Measurements from ENCODE around the gene TIMP1. TPM values are rescaled to one million over a fixed set of nuclear protein-coding genes. Genes with fewer than 3 reads are reported as not detected.

TIMP1 gene
- total and polyA plus RNA-seq, 2 of the 13 experiments (the other 11 are each of a cell fraction or from before 2014, with no cell fraction given) = 12.3 to 45.8 TPM

GRCh38 chrX:47576021-47576898 lies 6.0 kb upstream of the TIMP1 start:
- ATAC-seq (no peak), DNase-seq (ENCODE audit: low spot score) (no peak), FAIRE-seq (no peak)
- CTCF ChIA-PET (ENCODE audit: low intra/inter-chr PET ratio, low total read pairs) = no interaction called here
- POLR2A ChIA-PET = no interaction called here
- 71% methylated on average over 12 of the region's 20 CpGs for WGBS (ENCODE audit: low lambda C conversion rate)
- Histone ChIP-seq H3K27ac (ENCODE audit: extremely low read length, insufficient read depth, low read length) (no peak overlapping the region), H3K4me2 (ENCODE audit: low read depth, low read length) (no peak overlapping the region), H3K9ac (ENCODE audit: insufficient read depth, low read depth, low read length) (no peak overlapping the region), H2AFZ (ENCODE audit: low read length) (no peak overlapping the region), H3K9me3 (ENCODE audit: low read length) (no peaks in the 10 kb centered on the region), H3K4me3 (replicated peaks in 1 of 3; ENCODE audit: insufficient read depth in 1 of 3, low read depth in 2 of 3, low read length in 3 of 3) (no peak overlapping the region), H3K36me3 (replicated peaks in 1 of 2; ENCODE audit: control insufficient read depth in 1 of 2, insufficient read depth in 2 of 2, low read length in 2 of 2) (no peaks in the 10 kb centered on the region), H3K27me3 (ENCODE audit: control insufficient read depth in 1 of 2, insufficient read depth in 2 of 2, low read length in 2 of 2) (no peaks in the 10 kb centered on the region; a peak in 2 of 5 replicates), H4K20me1 (ENCODE audit: insufficient read depth, low read length) (no peaks in the 10 kb centered on the region), H3K4me1 (ENCODE audit: insufficient read depth, low read length) (peaks cover 16% of the 10 kb centered on the region), H3K79me2 (ENCODE audit: insufficient read depth, low read length) (no peaks in the 10 kb centered on the region)
- in situ Hi-C loops (cut with HindIII; ENCODE audit: extremely low pct_ligation_motif_present, low pct_unique_long_range_greater_than_20kb) (no loop called here), intact Hi-C loops (cut with micrococcal nuclease; ENCODE audit: unreplicated experiment) (no loop called here)
- BruUV-seq (replicated peaks) = no TSS peak
- TF ChIP-seq MEIS2 (CRISPR knock-in tag; IDR thresholded peaks at IDR 0.05) (no peak), GPN1 (CRISPR knock-in tag; IDR thresholded peaks at IDR 0.05; ENCODE audit: borderline replicate concordance) (no peak), ZNF614 (CRISPR knock-in tag; IDR thresholded peaks at IDR 0.05; ENCODE audit: borderline replicate concordance) (no peak), REL (CRISPR knock-in tag; conservative IDR thresholded peaks at IDR 0.05) (no peak), HOMEZ (CRISPR knock-in tag; IDR thresholded peaks at IDR 0.05; ENCODE audit: low read depth) (no peak), ZFP41 (CRISPR knock-in tag; IDR thresholded peaks at IDR 0.05; ENCODE audit: borderline replicate concordance) (no peak), ZNF513 (CRISPR knock-in tag; conservative IDR thresholded peaks at IDR 0.05) (no peak), ZNF350 (CRISPR knock-in tag; IDR thresholded peaks at IDR 0.05; ENCODE audit: borderline replicate concordance, low read depth) (no peak), HIVEP1 (CRISPR knock-in tag; IDR thresholded peaks at IDR 0.05) (no peak), ZNF274 (CRISPR knock-in tag; IDR thresholded peaks at IDR 0.05) (no peak), ZNF670 (CRISPR knock-in tag; IDR thresholded peaks at IDR 0.05; ENCODE audit: borderline replicate concordance) (no peak), ZHX1 (CRISPR knock-in tag; IDR thresholded peaks at IDR 0.05; ENCODE audit: low read depth) (no peak), RBM22 (optimal IDR thresholded peaks at IDR 0.05; ENCODE audit: low read length) (no peak)

Measured in HepG2 (cell line).